GM23338 (cell line): ENCODE measurements around the gene DCAF6. TPM values are rescaled to one million over a fixed set of nuclear protein-coding genes. Genes with fewer than 3 reads are reported as not detected.

Experiments
- ATAC-seq: fragments of 200-7000 bp; cut with Tn5 transposase; 3 replicates; pipeline ENCODE4 v1.9.1; 2020
- DNase-seq: peaks from one replicate; pipeline ENCODE4 v3.0.0-alpha.2; 2015; ENCODE audit warnings: low spot score
- H2AFZ ChIP-seq: fragments of 200-600 bp; sonication (generic); 2 replicates; pipeline ENCODE4 v1.8.0; 2016; ENCODE audit warnings: antibody characterized with exemption, mild to moderate bottlenecking, moderate library complexity
- H3F3A ChIP-seq: fragments of 200-600 bp; sonication (generic); replicated peaks from 2 replicates; pipeline ENCODE4 v1.8.0; 2017; ENCODE audit warnings: antibody characterized with exemption, mixed run types, low read depth
- H3K27ac ChIP-seq: fragments of 200-600 bp; sonication (generic); 2 replicates; pipeline ENCODE4 v1.6.1; 2016; ENCODE audit warnings: low read depth
- H3K27me3 ChIP-seq: fragments of 200-600 bp; sonication (generic); 2 replicates; pipeline ENCODE4 v1.8.0; 2016; ENCODE audit warnings: mild to moderate bottlenecking, mixed run types, moderate library complexity; ENCODE audit not compliant: insufficient read depth
- H3K36me3 ChIP-seq: fragments of 200-600 bp; sonication (generic); 2 replicates; pipeline ENCODE4 v1.8.0; 2016; ENCODE audit warnings: mild to moderate bottlenecking; ENCODE audit not compliant: insufficient read depth
- H3K4me1 ChIP-seq: fragments of 200-600 bp; sonication (generic); 2 replicates; pipeline ENCODE4 v1.8.0; 2016; ENCODE audit warnings: mild to moderate bottlenecking, moderate library complexity; ENCODE audit not compliant: insufficient read depth
- H3K4me2 ChIP-seq: fragments of 200-600 bp; sonication (generic); 2 replicates; pipeline ENCODE4 v1.7.1; 2017; ENCODE audit warnings: mixed run types
- H3K4me3 ChIP-seq: fragments of 200-600 bp; sonication (generic); 2 replicates; pipeline ENCODE4 v1.6.1; 2016; ENCODE audit warnings: mixed run types
- H3K79me2 ChIP-seq: fragments of 200-600 bp; sonication (generic); replicated peaks from 2 replicates; pipeline ENCODE4 v1.8.0; 2017; ENCODE audit warnings: mild to moderate bottlenecking; ENCODE audit not compliant: insufficient read depth
- H3K9me2 ChIP-seq: fragments of 200-600 bp; sonication (generic); 2 replicates; pipeline ENCODE4 v1.8.0; 2017; ENCODE audit not compliant: insufficient read depth
- H4K20me1 ChIP-seq: fragments of 200-600 bp; sonication (generic); replicated peaks from 2 replicates; pipeline ENCODE4 v1.8.0; 2017; ENCODE audit warnings: mild to moderate bottlenecking; ENCODE audit not compliant: insufficient read depth
- H3K27ac Mint-ChIP-seq: 2 replicates; pipeline ENCODE4 v1.8.0; 2020; ENCODE audit warnings: inconsistent platforms, mild to moderate bottlenecking, moderate library complexity, mixed read lengths
- H3K27me3 Mint-ChIP-seq: 3 replicates; pipeline ENCODE4 v1.8.0; 2022; ENCODE audit warnings: low read depth, mild to moderate bottlenecking, moderate library complexity, mixed read lengths, inconsistent platforms; ENCODE audit not compliant: insufficient read depth, poor library complexity
- H3K36me3 Mint-ChIP-seq: 3 replicates; pipeline ENCODE4 v1.8.0; 2021; ENCODE audit warnings: low read depth, mild to moderate bottlenecking, inconsistent platforms, moderate library complexity, mixed read lengths
- H3K4me1 Mint-ChIP-seq: 3 replicates; pipeline ENCODE4 v1.8.0; 2020; ENCODE audit warnings: mild to moderate bottlenecking, inconsistent platforms, mixed read lengths
- H3K4me3 Mint-ChIP-seq: 3 replicates; pipeline ENCODE4 v1.8.0; 2021; ENCODE audit warnings: moderate library complexity, mild to moderate bottlenecking, inconsistent platforms, mixed read lengths
- H3K9me3 Mint-ChIP-seq: 3 replicates; pipeline ENCODE4 v1.8.0; 2020; ENCODE audit warnings: moderate library complexity, mild to moderate bottlenecking, inconsistent platforms, mixed read lengths
- CREB1 ChIP-seq: fragments of 250-450 bp; sonication (Bioruptor Pico); IDR thresholded peaks from 2 replicates; pipeline ENCODE4 v1.5.0; 2020; ENCODE audit warnings: low read depth, mild to moderate bottlenecking, moderate library complexity
- EZH2 ChIP-seq: fragments of 200-600 bp; sonication (generic); IDR thresholded peaks from one replicate; pipeline ENCODE4 v1.8.0; 2017; ENCODE audit warnings: antibody characterized with exemption, mild to moderate bottlenecking, low read depth; ENCODE audit not compliant: unreplicated experiment
- EZH2phosphoT487 ChIP-seq: fragments of 200-600 bp; sonication (generic); IDR thresholded peaks from one replicate; pipeline ENCODE4 v1.8.1; 2018; ENCODE audit warnings: antibody characterized with exemption; ENCODE audit not compliant: unreplicated experiment
- JUNB ChIP-seq: IDR thresholded peaks from one replicate; pipeline ENCODE4 v1.6.1; 2016; ENCODE audit warnings: antibody characterized with exemption; ENCODE audit not compliant: unreplicated experiment
- NANOG ChIP-seq: IDR thresholded peaks from 2 replicates; pipeline ENCODE4 v1.6.1; 2016; ENCODE audit warnings: antibody characterized with exemption, borderline replicate concordance
- STAT1 ChIP-seq: IDR thresholded peaks from one replicate; pipeline ENCODE4 v1.6.1; 2016; ENCODE audit warnings: antibody characterized with exemption; ENCODE audit not compliant: unreplicated experiment
- ZNF331 ChIP-seq: fragments of 250-450 bp; sonication (Bioruptor Pico); IDR thresholded peaks from 2 replicates; pipeline ENCODE4 v1.5.0; 2020; ENCODE audit warnings: low read depth, mild to moderate bottlenecking, moderate library complexity
- polyA plus RNA-seq: library from polyadenylated mRNA; unstranded; fragments of >200 nt; fragmentation: Nextera tagmentation; extraction: Ambion mirVana; gene quantifications from 2 replicates; pipeline ENCODE4 v1.2.1, GENCODE V29; 2016
- total RNA-seq: library from RNA; depleted of rRNA; stranded (reverse); fragments of >200 nt; shearing (Covaris generic); gene quantifications from 2 replicates; pipeline ENCODE4 v1.2.3, GENCODE V29; 2014
- TF ChIP-seq, protein P1 (sequence below): IDR thresholded peaks from one replicate; pipeline ENCODE4 v1.6.1; 2018; ENCODE audit warnings: antibody characterized with exemption; ENCODE audit not compliant: unreplicated experiment
- TF ChIP-seq, protein P2 (sequence below), 2 experiments: fragments of 200-600 bp in 1 of 2; sonication (generic) in 1 of 2; conservative IDR thresholded peaks; 2 replicates each; pipeline versions ENCODE4 v1.5.1 to v1.6.1; 2016 to 2017; ENCODE audit warnings: antibody characterized with exemption in 2 of 2, low read depth in 2 of 2, mild to moderate bottlenecking in 2 of 2, moderate library complexity in 1 of 2
- TF ChIP-seq, protein P3 (sequence below): IDR thresholded peaks from 2 replicates; pipeline ENCODE4 v1.6.1; 2016; ENCODE audit warnings: antibody characterized with exemption
- TF ChIP-seq, protein P4 (sequence below): fragments of 250-450 bp; sonication (Bioruptor Pico); IDR thresholded peaks from 2 replicates; pipeline ENCODE4 v1.5.0; 2020; ENCODE audit warnings: mild to moderate bottlenecking, moderate library complexity

Gene DCAF6
- total and polyA plus RNA-seq, 2 experiments from 2014 or later: 18.6 to 27.3 TPM

DNA sequence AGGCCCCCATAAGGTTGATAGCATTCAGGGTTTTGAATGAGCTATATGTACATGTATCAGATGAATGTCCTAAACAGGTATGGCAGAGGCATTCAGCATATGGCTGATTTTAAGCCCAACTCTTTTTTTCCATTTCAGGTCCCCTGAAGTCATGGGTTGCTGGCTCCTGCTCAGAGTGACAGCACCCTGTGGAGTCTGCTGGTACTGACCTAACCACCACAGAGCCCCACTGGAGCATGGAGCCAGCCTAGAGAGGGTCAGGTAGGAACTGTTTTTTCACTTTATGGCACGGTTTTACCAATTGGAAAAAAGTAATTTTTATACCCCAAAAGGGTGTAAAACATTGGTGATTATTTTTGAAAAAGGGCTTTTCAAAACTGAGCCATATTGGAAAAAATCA is 82.9 kb downstream of the DCAF6 start (continued):
- TF ChIP-seq EZH2phosphoT487 (no peak), NANOG (no peak), CREB1 (CRISPR knock-in tag) (no peak), EZH2 (no peak), JUNB (no peak), STAT1 (no peak), ZNF331 (CRISPR knock-in tag) (no peak)
- TF ChIP-seq, protein P1, sequence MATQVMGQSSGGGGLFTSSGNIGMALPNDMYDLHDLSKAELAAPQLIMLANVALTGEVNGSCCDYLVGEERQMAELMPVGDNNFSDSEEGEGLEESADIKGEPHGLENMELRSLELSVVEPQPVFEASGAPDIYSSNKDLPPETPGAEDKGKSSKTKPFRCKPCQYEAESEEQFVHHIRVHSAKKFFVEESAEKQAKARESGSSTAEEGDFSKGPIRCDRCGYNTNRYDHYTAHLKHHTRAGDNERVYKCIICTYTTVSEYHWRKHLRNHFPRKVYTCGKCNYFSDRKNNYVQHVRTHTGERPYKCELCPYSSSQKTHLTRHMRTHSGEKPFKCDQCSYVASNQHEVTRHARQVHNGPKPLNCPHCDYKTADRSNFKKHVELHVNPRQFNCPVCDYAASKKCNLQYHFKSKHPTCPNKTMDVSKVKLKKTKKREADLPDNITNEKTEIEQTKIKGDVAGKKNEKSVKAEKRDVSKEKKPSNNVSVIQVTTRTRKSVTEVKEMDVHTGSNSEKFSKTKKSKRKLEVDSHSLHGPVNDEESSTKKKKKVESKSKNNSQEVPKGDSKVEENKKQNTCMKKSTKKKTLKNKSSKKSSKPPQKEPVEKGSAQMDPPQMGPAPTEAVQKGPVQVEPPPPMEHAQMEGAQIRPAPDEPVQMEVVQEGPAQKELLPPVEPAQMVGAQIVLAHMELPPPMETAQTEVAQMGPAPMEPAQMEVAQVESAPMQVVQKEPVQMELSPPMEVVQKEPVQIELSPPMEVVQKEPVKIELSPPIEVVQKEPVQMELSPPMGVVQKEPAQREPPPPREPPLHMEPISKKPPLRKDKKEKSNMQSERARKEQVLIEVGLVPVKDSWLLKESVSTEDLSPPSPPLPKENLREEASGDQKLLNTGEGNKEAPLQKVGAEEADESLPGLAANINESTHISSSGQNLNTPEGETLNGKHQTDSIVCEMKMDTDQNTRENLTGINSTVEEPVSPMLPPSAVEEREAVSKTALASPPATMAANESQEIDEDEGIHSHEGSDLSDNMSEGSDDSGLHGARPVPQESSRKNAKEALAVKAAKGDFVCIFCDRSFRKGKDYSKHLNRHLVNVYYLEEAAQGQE: no peak
- TF ChIP-seq, protein P2, sequence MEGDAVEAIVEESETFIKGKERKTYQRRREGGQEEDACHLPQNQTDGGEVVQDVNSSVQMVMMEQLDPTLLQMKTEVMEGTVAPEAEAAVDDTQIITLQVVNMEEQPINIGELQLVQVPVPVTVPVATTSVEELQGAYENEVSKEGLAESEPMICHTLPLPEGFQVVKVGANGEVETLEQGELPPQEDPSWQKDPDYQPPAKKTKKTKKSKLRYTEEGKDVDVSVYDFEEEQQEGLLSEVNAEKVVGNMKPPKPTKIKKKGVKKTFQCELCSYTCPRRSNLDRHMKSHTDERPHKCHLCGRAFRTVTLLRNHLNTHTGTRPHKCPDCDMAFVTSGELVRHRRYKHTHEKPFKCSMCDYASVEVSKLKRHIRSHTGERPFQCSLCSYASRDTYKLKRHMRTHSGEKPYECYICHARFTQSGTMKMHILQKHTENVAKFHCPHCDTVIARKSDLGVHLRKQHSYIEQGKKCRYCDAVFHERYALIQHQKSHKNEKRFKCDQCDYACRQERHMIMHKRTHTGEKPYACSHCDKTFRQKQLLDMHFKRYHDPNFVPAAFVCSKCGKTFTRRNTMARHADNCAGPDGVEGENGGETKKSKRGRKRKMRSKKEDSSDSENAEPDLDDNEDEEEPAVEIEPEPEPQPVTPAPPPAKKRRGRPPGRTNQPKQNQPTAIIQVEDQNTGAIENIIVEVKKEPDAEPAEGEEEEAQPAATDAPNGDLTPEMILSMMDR (conservative IDR thresholded peaks at IDR 0.05; ENCODE audit: low read depth in 2 of 2): no peak
- TF ChIP-seq, protein P3, sequence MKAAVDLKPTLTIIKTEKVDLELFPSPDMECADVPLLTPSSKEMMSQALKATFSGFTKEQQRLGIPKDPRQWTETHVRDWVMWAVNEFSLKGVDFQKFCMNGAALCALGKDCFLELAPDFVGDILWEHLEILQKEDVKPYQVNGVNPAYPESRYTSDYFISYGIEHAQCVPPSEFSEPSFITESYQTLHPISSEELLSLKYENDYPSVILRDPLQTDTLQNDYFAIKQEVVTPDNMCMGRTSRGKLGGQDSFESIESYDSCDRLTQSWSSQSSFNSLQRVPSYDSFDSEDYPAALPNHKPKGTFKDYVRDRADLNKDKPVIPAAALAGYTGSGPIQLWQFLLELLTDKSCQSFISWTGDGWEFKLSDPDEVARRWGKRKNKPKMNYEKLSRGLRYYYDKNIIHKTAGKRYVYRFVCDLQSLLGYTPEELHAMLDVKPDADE: no peak

DNA sequence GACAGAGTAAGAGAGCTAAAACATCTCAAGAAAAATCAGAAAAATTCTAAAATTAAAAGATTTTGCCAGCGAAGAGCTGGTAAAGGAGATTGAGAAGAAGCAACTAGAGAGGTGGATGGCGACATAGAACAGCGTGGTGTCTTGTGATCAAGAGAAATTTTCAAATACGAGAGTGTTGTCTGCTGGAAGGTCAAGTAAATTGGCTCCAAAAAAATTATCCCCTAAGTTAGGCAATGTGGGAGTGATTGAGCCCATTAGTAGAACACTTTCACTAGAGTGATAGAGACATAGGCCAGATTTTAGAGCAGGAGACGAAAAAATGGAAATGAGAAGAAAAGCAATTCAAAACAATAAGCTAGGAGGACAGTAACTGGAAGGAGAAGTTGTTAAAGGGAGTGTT is 94.7 kb downstream of the DCAF6 start:
- Histone ChIP-seq H3K36me3 (no peaks in the 10 kb centered on the region), H3K9me2 (no peaks in the 10 kb centered on the region), H3K27me3 (no peaks in the 10 kb centered on the region), H3K79me2 (no peaks in the 10 kb centered on the region), H3K27ac (no peak overlapping the region), H2AFZ (no peak overlapping the region), H3K4me1 (no peaks in the 10 kb centered on the region), H3K4me3 (no peak overlapping the region), H3F3A (no peaks in the 10 kb centered on the region), H4K20me1 (no peaks in the 10 kb centered on the region), H3K4me2 (no peak overlapping the region)
- DNase-seq (no peak), ATAC-seq (no peak)
- H3K4me1 Mint-ChIP-seq: no peaks in the 10 kb centered on the region
- H3K36me3 Mint-ChIP-seq: no peaks in the 10 kb centered on the region; the same call in 2 of the 3 replicates
- H3K27ac Mint-ChIP-seq: no peak overlapping the region
- no peaks in the 10 kb centered on the region for H3K27me3 Mint-ChIP-seq
- H3K9me3 Mint-ChIP-seq: no peaks in the 10 kb centered on the region
- H3K4me3 Mint-ChIP-seq: no peak overlapping the region
- TF ChIP-seq, protein P4, sequence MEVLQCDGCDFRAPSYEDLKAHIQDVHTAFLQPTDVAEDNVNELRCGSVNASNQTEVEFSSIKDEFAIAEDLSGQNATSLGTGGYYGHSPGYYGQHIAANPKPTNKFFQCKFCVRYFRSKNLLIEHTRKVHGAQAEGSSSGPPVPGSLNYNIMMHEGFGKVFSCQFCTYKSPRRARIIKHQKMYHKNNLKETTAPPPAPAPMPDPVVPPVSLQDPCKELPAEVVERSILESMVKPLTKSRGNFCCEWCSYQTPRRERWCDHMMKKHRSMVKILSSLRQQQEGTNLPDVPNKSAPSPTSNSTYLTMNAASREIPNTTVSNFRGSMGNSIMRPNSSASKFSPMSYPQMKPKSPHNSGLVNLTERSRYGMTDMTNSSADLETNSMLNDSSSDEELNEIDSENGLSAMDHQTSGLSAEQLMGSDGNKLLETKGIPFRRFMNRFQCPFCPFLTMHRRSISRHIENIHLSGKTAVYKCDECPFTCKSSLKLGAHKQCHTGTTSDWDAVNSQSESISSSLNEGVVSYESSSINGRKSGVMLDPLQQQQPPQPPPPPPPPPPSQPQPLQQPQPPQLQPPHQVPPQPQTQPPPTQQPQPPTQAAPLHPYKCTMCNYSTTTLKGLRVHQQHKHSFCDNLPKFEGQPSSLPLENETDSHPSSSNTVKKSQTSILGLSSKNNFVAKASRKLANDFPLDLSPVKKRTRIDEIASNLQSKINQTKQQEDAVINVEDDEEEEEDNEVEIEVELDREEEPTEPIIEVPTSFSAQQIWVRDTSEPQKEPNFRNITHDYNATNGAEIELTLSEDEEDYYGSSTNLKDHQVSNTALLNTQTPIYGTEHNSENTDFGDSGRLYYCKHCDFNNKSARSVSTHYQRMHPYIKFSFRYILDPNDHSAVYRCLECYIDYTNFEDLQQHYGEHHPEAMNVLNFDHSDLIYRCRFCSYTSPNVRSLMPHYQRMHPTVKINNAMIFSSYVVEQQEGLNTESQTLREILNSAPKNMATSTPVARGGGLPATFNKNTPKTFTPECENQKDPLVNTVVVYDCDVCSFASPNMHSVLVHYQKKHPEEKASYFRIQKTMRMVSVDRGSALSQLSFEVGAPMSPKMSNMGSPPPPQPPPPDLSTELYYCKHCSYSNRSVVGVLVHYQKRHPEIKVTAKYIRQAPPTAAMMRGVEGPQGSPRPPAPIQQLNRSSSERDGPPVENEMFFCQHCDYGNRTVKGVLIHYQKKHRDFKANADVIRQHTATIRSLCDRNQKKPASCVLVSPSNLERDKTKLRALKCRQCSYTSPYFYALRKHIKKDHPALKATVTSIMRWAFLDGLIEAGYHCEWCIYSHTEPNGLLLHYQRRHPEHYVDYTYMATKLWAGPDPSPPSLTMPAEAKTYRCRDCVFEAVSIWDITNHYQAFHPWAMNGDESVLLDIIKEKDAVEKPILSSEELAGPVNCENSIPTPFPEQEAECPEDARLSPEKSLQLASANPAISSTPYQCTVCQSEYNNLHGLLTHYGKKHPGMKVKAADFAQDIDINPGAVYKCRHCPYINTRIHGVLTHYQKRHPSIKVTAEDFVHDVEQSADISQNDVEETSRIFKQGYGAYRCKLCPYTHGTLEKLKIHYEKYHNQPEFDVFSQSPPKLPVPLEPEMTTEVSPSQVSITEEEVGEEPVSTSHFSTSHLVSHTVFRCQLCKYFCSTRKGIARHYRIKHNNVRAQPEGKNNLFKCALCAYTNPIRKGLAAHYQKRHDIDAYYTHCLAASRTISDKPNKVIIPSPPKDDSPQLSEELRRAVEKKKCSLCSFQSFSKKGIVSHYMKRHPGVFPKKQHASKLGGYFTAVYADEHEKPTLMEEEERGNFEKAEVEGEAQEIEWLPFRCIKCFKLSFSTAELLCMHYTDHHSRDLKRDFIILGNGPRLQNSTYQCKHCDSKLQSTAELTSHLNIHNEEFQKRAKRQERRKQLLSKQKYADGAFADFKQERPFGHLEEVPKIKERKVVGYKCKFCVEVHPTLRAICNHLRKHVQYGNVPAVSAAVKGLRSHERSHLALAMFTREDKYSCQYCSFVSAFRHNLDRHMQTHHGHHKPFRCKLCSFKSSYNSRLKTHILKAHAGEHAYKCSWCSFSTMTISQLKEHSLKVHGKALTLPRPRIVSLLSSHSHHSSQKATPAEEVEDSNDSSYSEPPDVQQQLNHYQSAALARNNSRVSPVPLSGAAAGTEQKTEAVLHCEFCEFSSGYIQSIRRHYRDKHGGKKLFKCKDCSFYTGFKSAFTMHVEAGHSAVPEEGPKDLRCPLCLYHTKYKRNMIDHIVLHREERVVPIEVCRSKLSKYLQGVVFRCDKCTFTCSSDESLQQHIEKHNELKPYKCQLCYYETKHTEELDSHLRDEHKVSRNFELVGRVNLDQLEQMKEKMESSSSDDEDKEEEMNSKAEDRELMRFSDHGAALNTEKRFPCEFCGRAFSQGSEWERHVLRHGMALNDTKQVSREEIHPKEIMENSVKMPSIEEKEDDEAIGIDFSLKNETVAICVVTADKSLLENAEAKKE (CRISPR knock-in tag): no peak
- TF ChIP-seq STAT1: no peak
